Peyer's patch (tissue), 4 donors: ENCODE results near the gene STEAP3.

Experiments used
- POLR2A ChIP-seq, 2 donors: fragments of 450-650 bp; IDR thresholded peaks; one replicate each; pipeline ENCODE4 v1.5.1; 2017; ENCODE audit warnings: antibody characterized with exemption in 2 of 2, mild to moderate bottlenecking in 2 of 2, moderate library complexity in 2 of 2
- TF ChIP-seq, protein P1 (sequence below), 6 experiments: fragments of 450-650 bp in 4 of 6; fragments of 200-600 bp in 2 of 6; sonication (generic) in 1 of 6; IDR thresholded peaks; one replicate each; pipeline ENCODE4 v1.5.1; 2017 to 2019; ENCODE audit warnings: antibody characterized with exemption in 6 of 6, mild to moderate bottlenecking in 3 of 6, moderate library complexity in 1 of 6

DNA sequence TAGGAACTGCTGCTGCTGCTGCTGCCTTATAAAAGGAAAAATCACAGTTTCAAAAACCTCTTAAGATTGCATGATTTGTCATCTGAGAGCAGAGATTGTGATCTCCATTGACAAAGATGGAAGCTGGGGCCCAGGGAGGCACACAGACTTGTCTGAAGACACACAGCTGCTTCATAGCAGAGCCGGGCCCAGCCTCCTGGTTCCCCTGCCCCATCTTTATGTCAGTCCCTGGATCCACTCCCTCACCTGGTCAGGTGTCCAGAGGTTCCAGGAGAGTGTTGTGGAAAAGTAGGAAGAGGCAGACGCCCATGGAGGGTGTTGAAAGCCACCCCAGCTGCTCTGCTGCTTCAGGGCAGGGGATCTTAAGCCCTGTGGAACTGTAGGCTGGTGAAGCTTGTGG, 20.0 kb downstream of the STEAP3 start:
- TF ChIP-seq, protein P1, sequence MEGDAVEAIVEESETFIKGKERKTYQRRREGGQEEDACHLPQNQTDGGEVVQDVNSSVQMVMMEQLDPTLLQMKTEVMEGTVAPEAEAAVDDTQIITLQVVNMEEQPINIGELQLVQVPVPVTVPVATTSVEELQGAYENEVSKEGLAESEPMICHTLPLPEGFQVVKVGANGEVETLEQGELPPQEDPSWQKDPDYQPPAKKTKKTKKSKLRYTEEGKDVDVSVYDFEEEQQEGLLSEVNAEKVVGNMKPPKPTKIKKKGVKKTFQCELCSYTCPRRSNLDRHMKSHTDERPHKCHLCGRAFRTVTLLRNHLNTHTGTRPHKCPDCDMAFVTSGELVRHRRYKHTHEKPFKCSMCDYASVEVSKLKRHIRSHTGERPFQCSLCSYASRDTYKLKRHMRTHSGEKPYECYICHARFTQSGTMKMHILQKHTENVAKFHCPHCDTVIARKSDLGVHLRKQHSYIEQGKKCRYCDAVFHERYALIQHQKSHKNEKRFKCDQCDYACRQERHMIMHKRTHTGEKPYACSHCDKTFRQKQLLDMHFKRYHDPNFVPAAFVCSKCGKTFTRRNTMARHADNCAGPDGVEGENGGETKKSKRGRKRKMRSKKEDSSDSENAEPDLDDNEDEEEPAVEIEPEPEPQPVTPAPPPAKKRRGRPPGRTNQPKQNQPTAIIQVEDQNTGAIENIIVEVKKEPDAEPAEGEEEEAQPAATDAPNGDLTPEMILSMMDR (IDR thresholded peaks at IDR 0.05): no peak
- TF ChIP-seq POLR2A (IDR thresholded peaks at IDR 0.05): no peak
